ENCODE results near the gene FAM89A.

FAM89A gene

GRCh38 chr1:230977761-230978490, 62.1 kb downstream of the FAM89A start:
- Histone ChIP-seq H3K4me1 (ENCODE audit: control insufficient read depth, insufficient read depth, low read length) (peaks cover 3% of the 10 kb centered on the region; the same call in 1 of the 2 replicates), H3K4me3 (ENCODE audit: low read depth, low read length) (peak overlapping the region; percentile 72), H3K9ac (ENCODE audit: low read length) (no peak overlapping the region), H3K27me3 (ENCODE audit: control insufficient read depth, insufficient read depth, low read length) (peaks cover 40% of the 10 kb centered on the region), H3K27ac (ENCODE audit: low read depth, low read length) (no peak overlapping the region), H3K36me3 (ENCODE audit: control insufficient read depth, insufficient read depth, low read length) (peaks cover 3% of the 10 kb centered on the region; the same call in 1 of the 2 replicates), H3K9me3 (ENCODE audit: control insufficient read depth, insufficient read depth, low read depth, low read length) (no peaks in the 10 kb centered on the region)

GRCh38 chr1:230976825-230977747, 63.0 kb downstream of the FAM89A start:
- Histone ChIP-seq H3K4me1 (ENCODE audit: control insufficient read depth, insufficient read depth, low read length) (peaks cover 3% of the 10 kb centered on the region; the same call in 1 of the 2 replicates), H3K4me3 (ENCODE audit: low read depth, low read length) (peak overlapping the region; percentile 72), H3K9ac (ENCODE audit: low read length) (no peak overlapping the region), H3K36me3 (ENCODE audit: control insufficient read depth, insufficient read depth, low read length) (peaks cover 3% of the 10 kb centered on the region; the same call in 1 of the 2 replicates), H3K27me3 (ENCODE audit: control insufficient read depth, insufficient read depth, low read length) (peaks cover 32% of the 10 kb centered on the region), H3K27ac (ENCODE audit: low read depth, low read length) (no peak overlapping the region), H3K9me3 (ENCODE audit: control insufficient read depth, insufficient read depth, low read depth, low read length) (no peaks in the 10 kb centered on the region)

GRCh38 chr1:230976360-230976759, 63.7 kb downstream of the FAM89A start:
- Histone ChIP-seq H3K27ac (ENCODE audit: low read depth, low read length) (no peak overlapping the region), H3K36me3 (ENCODE audit: control insufficient read depth, insufficient read depth, low read length) (peaks cover 3% of the 10 kb centered on the region; the same call in 1 of the 2 replicates), H3K27me3 (ENCODE audit: control insufficient read depth, insufficient read depth, low read length) (peaks cover 25% of the 10 kb centered on the region), H3K9me3 (ENCODE audit: control insufficient read depth, insufficient read depth, low read depth, low read length) (no peaks in the 10 kb centered on the region), H3K4me3 (ENCODE audit: low read depth, low read length) (no peak overlapping the region), H3K9ac (ENCODE audit: low read length) (no peak overlapping the region), H3K4me1 (ENCODE audit: control insufficient read depth, insufficient read depth, low read length) (peaks cover 3% of the 10 kb centered on the region; the same call in 1 of the 2 replicates)

- Histone ChIP-seq H3K4me1 (ENCODE audit: control insufficient read depth, insufficient read depth, low read length) (peaks cover 3% of the 10 kb centered on the region; the same call in 1 of the 2 replicates), H3K27ac (ENCODE audit: low read depth, low read length) (no peak overlapping the region), H3K9me3 (ENCODE audit: control insufficient read depth, insufficient read depth, low read depth, low read length) (no peaks in the 10 kb centered on the region), H3K4me3 (ENCODE audit: low read depth, low read length) (no peak overlapping the region), H3K27me3 (ENCODE audit: control insufficient read depth, insufficient read depth, low read length) (peaks cover 17% of the 10 kb centered on the region), H3K9ac (ENCODE audit: low read length) (no peak overlapping the region), H3K36me3 (ENCODE audit: control insufficient read depth, insufficient read depth, low read length) (peaks cover 3% of the 10 kb centered on the region; the same call in 1 of the 2 replicates)
Observed at GRCh38 chr1:230975636-230976035, 64.4 kb downstream of the FAM89A start.

GRCh38 chr1:230972855-230973271, 67.2 kb downstream of the FAM89A start:
- Histone ChIP-seq H3K4me1 (ENCODE audit: control insufficient read depth, insufficient read depth, low read length) (no peaks in the 10 kb centered on the region), H3K4me3 (ENCODE audit: low read depth, low read length) (no peak overlapping the region), H3K27ac (ENCODE audit: low read depth, low read length) (no peak overlapping the region)

GRCh38 chr1:230971771-230972170, 68.3 kb downstream of the FAM89A start:
- H3K27me3 ChIP-seq (ENCODE audit: control insufficient read depth, insufficient read depth, low read length) = 0 out of 2 replicates have a peak, but pooled peaks cover under 1% of the 10 kb centered on the region
- H3K9me3 ChIP-seq (ENCODE audit: control insufficient read depth, insufficient read depth, low read depth, low read length) = no peaks in the 10 kb centered on the region
- H3K27ac ChIP-seq (ENCODE audit: low read depth, low read length) = no peak overlapping the region
- no peak overlapping the region for H3K4me3 ChIP-seq (ENCODE audit: low read depth, low read length)
- H3K36me3 ChIP-seq (ENCODE audit: control insufficient read depth, insufficient read depth, low read length) = peaks cover 3% of the 10 kb centered on the region; the same call in 1 of the 2 replicates
- no peaks in the 10 kb centered on the region for H3K4me1 ChIP-seq (ENCODE audit: control insufficient read depth, insufficient read depth, low read length)
- H3K9ac ChIP-seq (ENCODE audit: low read length) = no peak overlapping the region

More at GRCh38 chr1:230972855-230973271, 67.2 kb downstream of the FAM89A start:
- Histone ChIP-seq H3K27me3 (ENCODE audit: control insufficient read depth, insufficient read depth, low read length) (peaks cover 11% of the 10 kb centered on the region; the same call in 1 of the 2 replicates), H3K36me3 (ENCODE audit: control insufficient read depth, insufficient read depth, low read length) (peaks cover 3% of the 10 kb centered on the region; the same call in 1 of the 2 replicates), H3K9me3 (ENCODE audit: control insufficient read depth, insufficient read depth, low read depth, low read length) (no peaks in the 10 kb centered on the region), H3K9ac (ENCODE audit: low read length) (no peak overlapping the region)

GRCh38 chr1:230970432-230970831, 69.6 kb downstream of the FAM89A start:
- Histone ChIP-seq H3K4me1 (ENCODE audit: control insufficient read depth, insufficient read depth, low read length) (no peaks in the 10 kb centered on the region), H3K27ac (ENCODE audit: low read depth, low read length) (no peak overlapping the region), H3K9ac (ENCODE audit: low read length) (no peak overlapping the region), H3K9me3 (ENCODE audit: control insufficient read depth, insufficient read depth, low read depth, low read length) (no peaks in the 10 kb centered on the region), H3K27me3 (ENCODE audit: control insufficient read depth, insufficient read depth, low read length) (no peaks in the 10 kb centered on the region), H3K4me3 (ENCODE audit: low read depth, low read length) (no peak overlapping the region), H3K36me3 (ENCODE audit: control insufficient read depth, insufficient read depth, low read length) (no peaks in the 10 kb centered on the region)
